IMR-90 (cell line): ENCODE measurements around the gene LRRC8C.

Experiments used
- BHLHE40 ChIP-seq: fragments of 150-350 bp; IDR thresholded peaks from 2 replicates; pipeline ENCODE4 v1.6.1; 2016; ENCODE audit warnings: mild to moderate bottlenecking, low read depth, low read length
- CEBPB ChIP-seq: IDR thresholded peaks from 2 replicates; pipeline ENCODE4 v1.6.1; 2012; ENCODE audit warnings: low read depth, low read length, improper control_type of control experiment
- FOS ChIP-seq: fragments of 150-350 bp; IDR thresholded peaks from 2 replicates; pipeline ENCODE4 v1.6.1; 2016; ENCODE audit warnings: low read depth, low read length
- MAFK ChIP-seq: IDR thresholded peaks from 2 replicates; pipeline ENCODE4 v1.6.1; 2012; ENCODE audit warnings: low read depth, low read length, improper control_type of control experiment
- MXI1 ChIP-seq: IDR thresholded peaks from 2 replicates; pipeline ENCODE4 v1.6.1; 2012; ENCODE audit warnings: low read depth, mild to moderate bottlenecking, low read length, moderate library complexity, borderline replicate concordance
- POLR2A ChIP-seq: IDR thresholded peaks from 2 replicates; pipeline ENCODE4 v1.6.1; 2012; ENCODE audit warnings: mild to moderate bottlenecking, low read depth, low read length
- RAD21 ChIP-seq: IDR thresholded peaks from 2 replicates; pipeline ENCODE4 v1.6.1; 2012; ENCODE audit warnings: low read length, improper control_type of control experiment
- RCOR1 ChIP-seq: IDR thresholded peaks from 2 replicates; pipeline ENCODE4 v1.6.1; 2012; ENCODE audit warnings: mild to moderate bottlenecking, low read length, improper control_type of control experiment; ENCODE audit not compliant: insufficient replicate concordance
- RFX5 ChIP-seq: IDR thresholded peaks from 2 replicates; pipeline ENCODE4 v1.8.0; 2012; ENCODE audit warnings: low read depth, mild to moderate bottlenecking, low read length, moderate library complexity
- TF ChIP-seq, protein P1 (sequence below): conservative IDR thresholded peaks from 2 replicates; pipeline ENCODE4 v1.5.1; 2012; ENCODE audit warnings: mild to moderate bottlenecking, low read depth, low read length, improper control_type of control experiment
- TF ChIP-seq, protein P2 (sequence below): fragments of 150-350 bp; IDR thresholded peaks from 2 replicates; pipeline ENCODE4 v1.6.1; 2017; ENCODE audit warnings: mild to moderate bottlenecking, antibody characterized with exemption, low read length, low read depth

DNA sequence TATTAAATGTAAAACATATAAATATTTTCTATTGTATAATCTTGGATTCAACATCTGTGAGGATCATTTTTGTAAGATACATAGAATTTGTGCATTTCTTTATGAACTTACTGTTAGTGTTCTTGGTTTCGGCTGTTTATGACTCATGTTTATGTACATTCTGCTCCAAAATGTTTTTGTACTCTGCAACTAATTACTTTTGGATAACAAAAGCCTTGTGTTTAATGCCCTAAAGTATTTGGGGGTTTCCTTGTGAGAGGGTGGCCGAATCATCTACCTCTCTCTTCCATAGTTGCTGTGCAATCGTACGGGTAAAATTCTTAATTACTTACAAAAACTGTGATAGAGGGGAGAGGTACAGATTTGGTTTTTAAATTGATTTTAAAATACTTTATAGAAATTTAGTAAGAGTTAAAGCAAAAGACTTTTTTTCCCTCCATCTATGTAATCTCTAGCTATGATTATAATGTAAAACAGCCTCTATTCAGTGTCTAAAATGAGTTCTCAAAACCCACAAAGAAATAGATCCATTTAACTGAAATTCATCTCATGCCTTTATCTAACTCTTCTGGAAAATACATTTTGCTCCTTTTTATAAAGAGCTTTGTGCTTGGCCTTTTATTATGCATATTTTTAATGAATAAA, 38.7 kb upstream of the LRRC8C start:
- no peak for TF ChIP-seq BHLHE40
- TF ChIP-seq, protein P1, sequence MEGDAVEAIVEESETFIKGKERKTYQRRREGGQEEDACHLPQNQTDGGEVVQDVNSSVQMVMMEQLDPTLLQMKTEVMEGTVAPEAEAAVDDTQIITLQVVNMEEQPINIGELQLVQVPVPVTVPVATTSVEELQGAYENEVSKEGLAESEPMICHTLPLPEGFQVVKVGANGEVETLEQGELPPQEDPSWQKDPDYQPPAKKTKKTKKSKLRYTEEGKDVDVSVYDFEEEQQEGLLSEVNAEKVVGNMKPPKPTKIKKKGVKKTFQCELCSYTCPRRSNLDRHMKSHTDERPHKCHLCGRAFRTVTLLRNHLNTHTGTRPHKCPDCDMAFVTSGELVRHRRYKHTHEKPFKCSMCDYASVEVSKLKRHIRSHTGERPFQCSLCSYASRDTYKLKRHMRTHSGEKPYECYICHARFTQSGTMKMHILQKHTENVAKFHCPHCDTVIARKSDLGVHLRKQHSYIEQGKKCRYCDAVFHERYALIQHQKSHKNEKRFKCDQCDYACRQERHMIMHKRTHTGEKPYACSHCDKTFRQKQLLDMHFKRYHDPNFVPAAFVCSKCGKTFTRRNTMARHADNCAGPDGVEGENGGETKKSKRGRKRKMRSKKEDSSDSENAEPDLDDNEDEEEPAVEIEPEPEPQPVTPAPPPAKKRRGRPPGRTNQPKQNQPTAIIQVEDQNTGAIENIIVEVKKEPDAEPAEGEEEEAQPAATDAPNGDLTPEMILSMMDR, result no peak
- no peak for TF ChIP-seq MAFK
- TF ChIP-seq POLR2A, result no peak
- no peak for TF ChIP-seq FOS
- no peak for TF ChIP-seq CEBPB
- TF ChIP-seq, protein P2, sequence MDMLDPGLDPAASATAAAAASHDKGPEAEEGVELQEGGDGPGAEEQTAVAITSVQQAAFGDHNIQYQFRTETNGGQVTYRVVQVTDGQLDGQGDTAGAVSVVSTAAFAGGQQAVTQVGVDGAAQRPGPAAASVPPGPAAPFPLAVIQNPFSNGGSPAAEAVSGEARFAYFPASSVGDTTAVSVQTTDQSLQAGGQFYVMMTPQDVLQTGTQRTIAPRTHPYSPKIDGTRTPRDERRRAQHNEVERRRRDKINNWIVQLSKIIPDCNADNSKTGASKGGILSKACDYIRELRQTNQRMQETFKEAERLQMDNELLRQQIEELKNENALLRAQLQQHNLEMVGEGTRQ, result no peak
- TF ChIP-seq RFX5, result no peak
- no peak for TF ChIP-seq RAD21
- TF ChIP-seq MXI1, result no peak
- no peak for TF ChIP-seq RCOR1
